Smooth muscle cell (in vitro differentiated cells): ENCODE results near the gene NUDT14. TPM values are rescaled to one million over a fixed set of nuclear protein-coding genes. Genes with fewer than 3 reads are reported as not detected.

Experiments used
- DNase-seq: peaks from one replicate; lab custom pipeline; 2025; ENCODE audit not compliant: unreplicated experiment; lab: John Stamatoyannopoulos, UW
- H2AFZ ChIP-seq: fragments of 200-600 bp; sonication (generic); 2 replicates; pipeline ENCODE4 v1.6.0; 2016; ENCODE audit warnings: antibody characterized with exemption, low read depth, mild to moderate bottlenecking
- H3F3A ChIP-seq: fragments of 200-600 bp; sonication (generic); 2 replicates; pipeline ENCODE4 v1.6.0; 2017; ENCODE audit warnings: antibody characterized with exemption, low read depth
- H3K27ac ChIP-seq: fragments of 200-600 bp; sonication (generic); 2 replicates; pipeline ENCODE4 v1.5.1; 2016; ENCODE audit warnings: low read depth, mild to moderate bottlenecking
- H3K27me3 ChIP-seq: fragments of 200-600 bp; sonication (generic); 2 replicates; pipeline ENCODE4 v1.6.1; 2016; ENCODE audit warnings: low read depth, mild to moderate bottlenecking
- H3K36me3 ChIP-seq: fragments of 200-600 bp; sonication (generic); 2 replicates; pipeline ENCODE4 v1.5.1; 2016; ENCODE audit warnings: low read depth
- H3K4me1 ChIP-seq: fragments of 200-600 bp; sonication (generic); 2 replicates; pipeline ENCODE4 v1.5.1; 2016; ENCODE audit warnings: low read depth
- H3K4me2 ChIP-seq: fragments of 200-600 bp; sonication (generic); 2 replicates; pipeline ENCODE4 v1.6.0; 2016; ENCODE audit warnings: mild to moderate bottlenecking
- H3K4me3 ChIP-seq: fragments of 200-600 bp; sonication (generic); 2 replicates; pipeline ENCODE4 v1.5.1; 2016; ENCODE audit warnings: mild to moderate bottlenecking
- H3K79me2 ChIP-seq: fragments of 200-600 bp; sonication (generic); 2 replicates; pipeline ENCODE4 v1.6.0; 2016; ENCODE audit warnings: low read depth, mild to moderate bottlenecking
- H3K9ac ChIP-seq: fragments of 200-600 bp; sonication (generic); 2 replicates; pipeline ENCODE4 v1.6.0; 2016; ENCODE audit warnings: low read depth
- H3K9me3 ChIP-seq: fragments of 200-600 bp; sonication (generic); replicated peaks from 2 replicates; pipeline ENCODE4 v1.5.1; 2016; ENCODE audit warnings: low read depth
- H4K20me1 ChIP-seq: fragments of 200-600 bp; sonication (generic); 2 replicates; pipeline ENCODE4 v1.6.0; 2016; ENCODE audit warnings: low read depth
- WGBS: methylation state at CpG from one replicate; pipeline ENCODE4 v1.1.7; 2016; ENCODE audit warnings: low lambda C conversion rate; 5-methylcytosine and 5-hydroxymethylcytosine counted together
- polyA plus RNA-seq: library from polyadenylated mRNA; unstranded; fragments of >200 nt; fragmentation: Nextera tagmentation; extraction: Ambion mirVana; gene quantifications from 2 replicates; pipeline ENCODE4 v1.2.1, GENCODE V29; 2016
- total RNA-seq: library from RNA; depleted of rRNA; stranded (reverse); fragments of >200 nt; gene quantifications from 2 replicates; pipeline ENCODE4 v1.2.3, GENCODE V29; 2014
- TF ChIP-seq, protein P1 (sequence below): fragments of 200-600 bp; sonication (generic); IDR thresholded peaks from 2 replicates; pipeline ENCODE4 v1.5.1; 2017; ENCODE audit warnings: borderline replicate concordance, mild to moderate bottlenecking, antibody characterized with exemption; ENCODE audit not compliant: insufficient read depth, poor library complexity, severe bottlenecking

The NUDT14 gene
- total and polyA plus RNA-seq, 2 experiments from 2014 or later = 7.9 to 30.7 TPM

DNA sequence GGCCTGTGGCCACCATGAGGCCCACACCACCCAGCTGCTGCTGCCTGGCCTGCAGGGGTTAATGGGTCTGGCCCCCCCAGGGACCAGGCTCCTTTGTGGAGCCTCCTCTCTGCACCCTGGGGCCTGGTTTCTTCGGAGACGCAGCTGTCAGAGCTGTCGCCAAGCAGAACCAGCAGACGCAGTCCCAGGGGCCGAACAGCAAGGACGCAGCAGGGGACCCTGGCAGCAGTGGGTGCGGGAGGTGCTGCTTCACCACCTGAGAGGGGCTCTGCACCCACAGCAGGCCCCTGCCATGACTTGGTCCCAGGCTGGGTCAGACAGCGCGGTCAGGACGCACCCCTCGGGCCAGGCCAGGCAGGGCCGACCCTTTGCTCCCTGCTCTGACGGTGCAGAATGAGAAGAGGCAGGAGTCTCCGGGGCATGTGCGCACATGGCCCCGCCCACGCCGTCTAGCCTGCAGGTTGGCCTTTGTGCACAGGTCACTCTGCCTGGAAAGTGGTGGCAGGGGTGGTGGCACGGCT lies 43.0 kb downstream of the NUDT14 start:
- no peaks in the 10 kb centered on the region for H3K4me1 ChIP-seq
- no peaks in the 10 kb centered on the region for H3K9me3 ChIP-seq
- H3K27ac ChIP-seq = no peak overlapping the region
- TF ChIP-seq, protein P1, sequence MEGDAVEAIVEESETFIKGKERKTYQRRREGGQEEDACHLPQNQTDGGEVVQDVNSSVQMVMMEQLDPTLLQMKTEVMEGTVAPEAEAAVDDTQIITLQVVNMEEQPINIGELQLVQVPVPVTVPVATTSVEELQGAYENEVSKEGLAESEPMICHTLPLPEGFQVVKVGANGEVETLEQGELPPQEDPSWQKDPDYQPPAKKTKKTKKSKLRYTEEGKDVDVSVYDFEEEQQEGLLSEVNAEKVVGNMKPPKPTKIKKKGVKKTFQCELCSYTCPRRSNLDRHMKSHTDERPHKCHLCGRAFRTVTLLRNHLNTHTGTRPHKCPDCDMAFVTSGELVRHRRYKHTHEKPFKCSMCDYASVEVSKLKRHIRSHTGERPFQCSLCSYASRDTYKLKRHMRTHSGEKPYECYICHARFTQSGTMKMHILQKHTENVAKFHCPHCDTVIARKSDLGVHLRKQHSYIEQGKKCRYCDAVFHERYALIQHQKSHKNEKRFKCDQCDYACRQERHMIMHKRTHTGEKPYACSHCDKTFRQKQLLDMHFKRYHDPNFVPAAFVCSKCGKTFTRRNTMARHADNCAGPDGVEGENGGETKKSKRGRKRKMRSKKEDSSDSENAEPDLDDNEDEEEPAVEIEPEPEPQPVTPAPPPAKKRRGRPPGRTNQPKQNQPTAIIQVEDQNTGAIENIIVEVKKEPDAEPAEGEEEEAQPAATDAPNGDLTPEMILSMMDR = no peak
- WGBS = 93% methylated on average over 18 of the region's 19 CpGs
- H3F3A ChIP-seq = no peaks in the 10 kb centered on the region
- H3K4me3 ChIP-seq = no peak overlapping the region
- H3K27me3 ChIP-seq = no peaks in the 10 kb centered on the region
- no peak overlapping the region for H3K4me2 ChIP-seq
- no peak overlapping the region for H2AFZ ChIP-seq
- H3K79me2 ChIP-seq = no peaks in the 10 kb centered on the region
- no peak for DNase-seq
- no peaks in the 10 kb centered on the region for H3K36me3 ChIP-seq
- no peaks in the 10 kb centered on the region for H4K20me1 ChIP-seq
- H3K9ac ChIP-seq = no peak overlapping the region

GRCh38 chr14:105137481-105138020 lies 43.6 kb downstream of the NUDT14 start:
- WGBS = 87% methylated on average over 14 of the region's 14 CpGs
- Histone ChIP-seq H3K4me1 (no peaks in the 10 kb centered on the region), H4K20me1 (no peaks in the 10 kb centered on the region), H3K27ac (no peak overlapping the region), H3K9ac (no peak overlapping the region), H3K79me2 (no peaks in the 10 kb centered on the region), H3K4me3 (no peak overlapping the region), H3K9me3 (no peaks in the 10 kb centered on the region), H3K27me3 (no peaks in the 10 kb centered on the region), H3F3A (no peaks in the 10 kb centered on the region), H2AFZ (no peak overlapping the region), H3K36me3 (no peaks in the 10 kb centered on the region), H3K4me2 (no peak overlapping the region)
- no peak for DNase-seq
- TF ChIP-seq, protein P1 = no peak

- no peak overlapping the region for H2AFZ ChIP-seq
- H3K4me1 ChIP-seq = no peaks in the 10 kb centered on the region
- 91% methylated on average over 50 of the region's 50 CpGs for WGBS
- H3K27me3 ChIP-seq = no peaks in the 10 kb centered on the region
- no peaks in the 10 kb centered on the region for H3F3A ChIP-seq
- no peaks in the 10 kb centered on the region for H3K36me3 ChIP-seq
- no peak overlapping the region for H3K9ac ChIP-seq
- no peak overlapping the region for H3K4me3 ChIP-seq
- H3K27ac ChIP-seq = no peak overlapping the region
- H3K4me2 ChIP-seq = no peak overlapping the region
- H3K9me3 ChIP-seq = no peaks in the 10 kb centered on the region
- no peaks in the 10 kb centered on the region for H3K79me2 ChIP-seq
- no peak for DNase-seq
- H4K20me1 ChIP-seq = no peaks in the 10 kb centered on the region
- TF ChIP-seq, protein P1 = no peak
Measured at GRCh38 chr14:105136401-105137322, 44.5 kb downstream of the NUDT14 start.
